ENCODE results near the gene ARHGAP10.
"Not testable (repeated sequence)": the region's sequence is repeated elsewhere in the genome, so short reads cannot be mapped to it uniquely, and the experiment has no call there.

Gene ARHGAP10

GRCh38 chr4:147855571-147856009, 123.7 kb downstream of the ARHGAP10 start:
- no peak for DNase-seq

- no peak for DNase-seq
Measured at GRCh38 chr4:147860960-147861359, 129.1 kb downstream of the ARHGAP10 start.

GRCh38 chr4:147862043-147862692, 130.3 kb downstream of the ARHGAP10 start:
- DNase-seq: no peak

GRCh38 chr4:147863111-147863747, 131.3 kb downstream of the ARHGAP10 start:
- DNase-seq: no peak

- DNase-seq: no peak
Measured at GRCh38 chr4:147863808-147864472, 132.1 kb downstream of the ARHGAP10 start.

GRCh38 chr4:147864607-147865006, 132.7 kb downstream of the ARHGAP10 start:
- DNase-seq: no peak

GRCh38 chr4:147865926-147866325, 134.0 kb downstream of the ARHGAP10 start:
- no peak for DNase-seq

- peak; percentile 90 for DNase-seq
Measured at GRCh38 chr4:147866532-147867271, 134.8 kb downstream of the ARHGAP10 start.

- no peak for DNase-seq
Measured at GRCh38 chr4:147874109-147874508, 142.2 kb downstream of the ARHGAP10 start.

- DNase-seq: no peak
Measured at GRCh38 chr4:147877308-147877771, 145.5 kb downstream of the ARHGAP10 start.

- no peak for DNase-seq
Measured at GRCh38 chr4:147879676-147880075, 147.8 kb downstream of the ARHGAP10 start.

GRCh38 chr4:147880511-147880910, 148.6 kb downstream of the ARHGAP10 start:
- no peak for DNase-seq

- DNase-seq: no peak
Measured at GRCh38 chr4:147884536-147884935, 152.6 kb downstream of the ARHGAP10 start.

GRCh38 chr4:147885216-147885615, 153.3 kb downstream of the ARHGAP10 start:
- not testable (repeated sequence) for DNase-seq

- DNase-seq: no peak
Measured at GRCh38 chr4:147891476-147892115, 159.7 kb downstream of the ARHGAP10 start.

- no peak for DNase-seq
Measured at GRCh38 chr4:147899512-147899911, 167.6 kb downstream of the ARHGAP10 start.

- DNase-seq: no peak
Measured at GRCh38 chr4:147901388-147901787, 169.5 kb downstream of the ARHGAP10 start.

GRCh38 chr4:147901916-147902315, 170.0 kb downstream of the ARHGAP10 start:
- DNase-seq: no peak

- DNase-seq: no peak
Measured at GRCh38 chr4:147909225-147909624, 177.3 kb downstream of the ARHGAP10 start.

- no peak for DNase-seq
Measured at GRCh38 chr4:147910315-147910714, 178.4 kb downstream of the ARHGAP10 start.

GRCh38 chr4:147912106-147912505, 180.2 kb downstream of the ARHGAP10 start:
- DNase-seq: not testable (repeated sequence)

GRCh38 chr4:147913137-147913536, 181.2 kb downstream of the ARHGAP10 start:
- DNase-seq: no peak

GRCh38 chr4:147916351-147916750, 184.5 kb downstream of the ARHGAP10 start:
- no peak for DNase-seq

All from left hindlimb (tissue), 1 donor.